T-helper 22 cell (primary cell): ENCODE measurements around the gene UQCC2.

ENCODE experiments used
- DNase-seq: peaks from one replicate; pipeline ENCODE4 v3.0.0-alpha.2; 2020; ENCODE audit warnings: low read depth

Gene UQCC2

GRCh38 chr6:33690766-33691165 is 20.7 kb downstream of the UQCC2 start:
- DNase-seq: no peak

- no peak for DNase-seq
Observed at GRCh38 chr6:33689879-33690278, 21.6 kb downstream of the UQCC2 start.

GRCh38 chr6:33689148-33689494 is 22.4 kb downstream of the UQCC2 start:
- no peak for DNase-seq

GRCh38 chr6:33688451-33689147 is 22.9 kb downstream of the UQCC2 start:
- no peak for DNase-seq

- DNase-seq: no peak
Observed at GRCh38 chr6:33688006-33688405, 23.5 kb downstream of the UQCC2 start.

- no peak for DNase-seq
Observed at GRCh38 chr6:33686981-33687975, 24.2 kb downstream of the UQCC2 start.

- no peak for DNase-seq
Observed at GRCh38 chr6:33686225-33686924, 25.1 kb downstream of the UQCC2 start.

- DNase-seq: no peak
Observed at GRCh38 chr6:33685411-33686224, 25.9 kb downstream of the UQCC2 start.

- no peak for DNase-seq
Observed at GRCh38 chr6:33684983-33685382, 26.5 kb downstream of the UQCC2 start.

- no peak for DNase-seq
Observed at GRCh38 chr6:33684428-33684896, 27.0 kb downstream of the UQCC2 start.

- no peak for DNase-seq
Observed at GRCh38 chr6:33683576-33684427, 27.7 kb downstream of the UQCC2 start.

- DNase-seq: peak; percentile 14
Observed at GRCh38 chr6:33683051-33683571, 28.4 kb downstream of the UQCC2 start.

- no peak for DNase-seq
Observed at GRCh38 chr6:33682341-33682740, 29.2 kb downstream of the UQCC2 start.

GRCh38 chr6:33679761-33680160 is 31.7 kb downstream of the UQCC2 start:
- no peak for DNase-seq

GRCh38 chr6:33678932-33679490 is 32.5 kb downstream of the UQCC2 start:
- DNase-seq: no peak

- no peak for DNase-seq
Observed at GRCh38 chr6:33678233-33678931, 33.1 kb downstream of the UQCC2 start.

- no peak for DNase-seq
Observed at GRCh38 chr6:33677689-33678088, 33.8 kb downstream of the UQCC2 start.

GRCh38 chr6:33677143-33677660 is 34.3 kb downstream of the UQCC2 start:
- no peak for DNase-seq
